IMR-90 (cell line): Measurements from ENCODE around the gene COL4A3. TPM values are rescaled to one million over a fixed set of nuclear protein-coding genes. Genes with fewer than 3 reads are reported as not detected.

Source experiments
- ATAC-seq: fragments of 200-7000 bp; cut with Tn5 transposase; 2 replicates; pipeline ENCODE4 v1.9.1; 2020; ENCODE audit warnings: low read depth, mild to moderate bottlenecking, moderate library complexity
- BruUV-seq: library from RNA; stranded (reverse); fragments of 400-500 nt; replicated peaks from 2 replicates; lab custom pipeline; 2021; lab: Mats Ljungman, UMichigan
- CTCF ChIA-PET: fragments of 300-600 bp; formaldehyde crosslinking; extraction: SDS; loops from one replicate; lab custom pipeline; 2021; ENCODE audit warnings: antibody characterized with exemption; lab: Yijun Ruan, JAX
- POLR2A ChIA-PET: fragments of 300-600 bp; sonication (Branson Sonifier 250); formaldehyde crosslinking; loops from one replicate; lab custom pipeline; 2022; ENCODE audit warnings: antibody characterized with exemption; ENCODE audit not compliant: unreplicated experiment; lab: Charles Lee
- DNase-seq: peaks from one replicate; pipeline ENCODE4 v3.0.0; 2013
- H2AFZ ChIP-seq: replicated peaks from 2 replicates; pipeline ENCODE3; 2013; ENCODE audit warnings: low read length, mild to moderate bottlenecking; ENCODE audit not compliant: poor library complexity
- H2AK5ac ChIP-seq: 2 replicates; pipeline ENCODE4 v1.6.1; 2013; ENCODE audit warnings: low read depth, low read length, inconsistent platforms
- H2AK9ac ChIP-seq: replicated peaks from 2 replicates; pipeline ENCODE3; 2013; ENCODE audit warnings: mild to moderate bottlenecking, low read depth, low read length, moderate library complexity; ENCODE audit not compliant: poor library complexity
- H2BK120ac ChIP-seq: 2 replicates; pipeline ENCODE4 v1.6.1; 2013; ENCODE audit warnings: low read depth, low read length, inconsistent platforms
- H2BK15ac ChIP-seq: 3 replicates; pipeline ENCODE4 v1.6.1; 2013; ENCODE audit warnings: low read depth, low read length, inconsistent platforms
- H2BK20ac ChIP-seq: 2 replicates; pipeline ENCODE4 v1.6.1; 2013; ENCODE audit warnings: low read depth, mild to moderate bottlenecking, inconsistent platforms, low read length, moderate library complexity
- H2BK5ac ChIP-seq: 2 replicates; pipeline ENCODE4 v1.6.1; 2013; ENCODE audit warnings: mild to moderate bottlenecking, low read depth, low read length, inconsistent platforms; ENCODE audit not compliant: poor library complexity, severe bottlenecking
- H3K14ac ChIP-seq: replicated peaks from 2 replicates; pipeline ENCODE4 v1.6.1; 2013; ENCODE audit warnings: low read depth, low read length, inconsistent platforms
- H3K18ac ChIP-seq: 2 replicates; pipeline ENCODE4 v1.6.1; 2013; ENCODE audit warnings: low read depth, low read length, control low read depth
- H3K23ac ChIP-seq: 2 replicates; pipeline ENCODE4 v1.6.1; 2013; ENCODE audit warnings: low read depth, low read length, inconsistent platforms
- H3K27ac ChIP-seq: 2 replicates; pipeline ENCODE4 v1.5.1; 2013; ENCODE audit warnings: mild to moderate bottlenecking, control low read depth, low read length; ENCODE audit not compliant: insufficient read depth
- H3K27me3 ChIP-seq: 2 replicates; pipeline ENCODE4 v1.6.1; 2013; ENCODE audit warnings: low read length; ENCODE audit not compliant: control insufficient read depth, insufficient read depth
- H3K36me3 ChIP-seq: 2 replicates; pipeline ENCODE4 v1.6.1; 2013; ENCODE audit warnings: low read length, mixed read lengths; ENCODE audit not compliant: control insufficient read depth, insufficient read depth
- H3K4ac ChIP-seq: 2 replicates; pipeline ENCODE4 v1.6.1; 2013; ENCODE audit warnings: low read depth, low read length, inconsistent platforms
- H3K4me1 ChIP-seq: 2 replicates; pipeline ENCODE4 v1.6.1; 2013; ENCODE audit warnings: low read length, mixed read lengths; ENCODE audit not compliant: control insufficient read depth, insufficient read depth
- H3K4me2 ChIP-seq: 2 replicates; pipeline ENCODE4 v1.6.1; 2013; ENCODE audit warnings: low read depth, mild to moderate bottlenecking, control low read depth, low read length, moderate library complexity
- H3K4me3 ChIP-seq: 2 replicates; pipeline ENCODE4 v1.5.1; 2013; ENCODE audit warnings: low read depth, mild to moderate bottlenecking, control low read depth, low read length, moderate library complexity; ENCODE audit not compliant: insufficient read depth
- H3K56ac ChIP-seq: 2 replicates; pipeline ENCODE4 v1.6.1; 2013; ENCODE audit warnings: low read length, inconsistent platforms; ENCODE audit not compliant: insufficient read depth; ENCODE audit errors: extremely low read depth
- H3K79me1 ChIP-seq, 2 experiments: 2 replicates each; pipeline ENCODE4 v1.6.1; 2013; ENCODE audit warnings: low read length in 2 of 2, inconsistent platforms in 1 of 2, low read depth in 1 of 2
- H3K9ac ChIP-seq: 2 replicates; pipeline ENCODE4 v1.6.1; 2013; ENCODE audit warnings: low read depth, low read length, control low read depth
- H3K9me1 ChIP-seq: 2 replicates; pipeline ENCODE4 v1.6.1; 2013; ENCODE audit warnings: low read length, inconsistent platforms; ENCODE audit not compliant: insufficient read depth
- H3K9me3 ChIP-seq: 2 replicates; pipeline ENCODE4 v1.6.1; 2013; ENCODE audit warnings: low read length; ENCODE audit not compliant: control insufficient read depth, insufficient read depth
- H4K20me1 ChIP-seq: 2 replicates; pipeline ENCODE4 v1.6.1; 2013; ENCODE audit warnings: low read length, inconsistent platforms; ENCODE audit not compliant: insufficient read depth
- H4K5ac ChIP-seq: 2 replicates; pipeline ENCODE4 v1.6.1; 2013; ENCODE audit warnings: mild to moderate bottlenecking, low read depth, low read length, control low read depth
- H4K8ac ChIP-seq, 2 experiments: 2 replicates each; pipeline ENCODE4 v1.6.1; 2013; ENCODE audit warnings: low read depth in 2 of 2, low read length in 2 of 2, control low read depth in 1 of 2, inconsistent platforms in 1 of 2
- H4K91ac ChIP-seq: 2 replicates; pipeline ENCODE4 v1.6.1; 2013; ENCODE audit warnings: low read depth, low read length, inconsistent platforms; ENCODE audit not compliant: insufficient read depth
- BHLHE40 ChIP-seq: fragments of 150-350 bp; IDR thresholded peaks from 2 replicates; pipeline ENCODE4 v1.6.1; 2016; ENCODE audit warnings: mild to moderate bottlenecking, low read depth, low read length
- CEBPB ChIP-seq: IDR thresholded peaks from 2 replicates; pipeline ENCODE4 v1.6.1; 2012; ENCODE audit warnings: low read depth, low read length, improper control_type of control experiment
- CHD1 ChIP-seq: IDR thresholded peaks from 2 replicates; pipeline ENCODE4 v1.6.1; 2012; ENCODE audit warnings: low read depth, low read length, improper control_type of control experiment
- CTCF ChIP-seq: conservative IDR thresholded peaks from 2 replicates; pipeline ENCODE4 v1.5.1; 2012; ENCODE audit warnings: mild to moderate bottlenecking, low read depth, low read length, improper control_type of control experiment
- ELK1 ChIP-seq: fragments of 150-350 bp; IDR thresholded peaks from 2 replicates; pipeline ENCODE4 v1.6.1; 2016; ENCODE audit warnings: low read depth, mild to moderate bottlenecking, low read length, moderate library complexity, borderline replicate concordance
- FOS ChIP-seq: fragments of 150-350 bp; IDR thresholded peaks from 2 replicates; pipeline ENCODE4 v1.6.1; 2016; ENCODE audit warnings: low read depth, low read length
- MAZ ChIP-seq: IDR thresholded peaks from 2 replicates; pipeline ENCODE4 v1.6.1; 2012; ENCODE audit warnings: low read depth, mild to moderate bottlenecking, low read length, improper control_type of control experiment, moderate library complexity, borderline replicate concordance
- MXI1 ChIP-seq: IDR thresholded peaks from 2 replicates; pipeline ENCODE4 v1.6.1; 2012; ENCODE audit warnings: low read depth, mild to moderate bottlenecking, low read length, moderate library complexity, borderline replicate concordance
- POLR2A ChIP-seq: IDR thresholded peaks from 2 replicates; pipeline ENCODE4 v1.6.1; 2012; ENCODE audit warnings: mild to moderate bottlenecking, low read depth, low read length
- RAD21 ChIP-seq: IDR thresholded peaks from 2 replicates; pipeline ENCODE4 v1.6.1; 2012; ENCODE audit warnings: low read length, improper control_type of control experiment
- RCOR1 ChIP-seq: IDR thresholded peaks from 2 replicates; pipeline ENCODE4 v1.6.1; 2012; ENCODE audit warnings: mild to moderate bottlenecking, low read length, improper control_type of control experiment; ENCODE audit not compliant: insufficient replicate concordance
- RFX5 ChIP-seq: IDR thresholded peaks from 2 replicates; pipeline ENCODE4 v1.8.0; 2012; ENCODE audit warnings: low read depth, mild to moderate bottlenecking, low read length, moderate library complexity
- SMC3 ChIP-seq: fragments of 150-350 bp; IDR thresholded peaks from 2 replicates; pipeline ENCODE4 v1.6.1; 2016; ENCODE audit warnings: low read depth, mild to moderate bottlenecking, antibody characterized with exemption, low read length, moderate library complexity
- USF2 ChIP-seq: fragments of 150-350 bp; IDR thresholded peaks from 2 replicates; pipeline ENCODE4 v1.6.1; 2017; ENCODE audit warnings: mild to moderate bottlenecking, antibody characterized with exemption, low read length, low read depth
- WGBS, 2 experiments: methylation state at CpG; one replicate each; pipeline versions ENCODE4 v1.1.5 to v1.1.7; 2013; ENCODE audit warnings: missing lambda C conversion rate in 2 of 2; ENCODE audit not compliant: insufficient read length in 1 of 2; ENCODE audit errors: extremely low coverage in 2 of 2; 5-methylcytosine and 5-hydroxymethylcytosine counted together
- dilution Hi-C: fragments of 300-500 bp; cut with HindIII; formaldehyde crosslinking; loops from one replicate; pipeline ENCODE4 v1.14.3; 2018; ENCODE audit warnings: low sequenced_read_pairs; ENCODE audit not compliant: unreplicated experiment
- in situ Hi-C: fragments of 300-500 bp; cut with MboI; formaldehyde crosslinking; loops from 3 replicates; pipeline ENCODE4 v1.14.3; 2019; ENCODE audit warnings: low sequenced_read_pairs, inconsistent platforms, mixed read lengths
- intact Hi-C: fragments of 100-400 bp; cut with micrococcal nuclease; formaldehyde crosslinking; loops from 2 replicates; pipeline ENCODE4 v1.10.0; 2022
- polyA plus RNA-seq, 3 experiments: library from polyadenylated mRNA; depleted of rRNA; stranded (reverse); fragments of >200 nt; gene quantifications; 2 replicates each; pipeline ENCODE4 v1.2.3, GENCODE V29; 2012; ENCODE audit warnings: low replicate concordance in 1 of 3
- total RNA-seq: library from RNA; depleted of rRNA; stranded (reverse); fragments of >200 nt; gene quantifications from 2 replicates; pipeline ENCODE4 v1.2.3, GENCODE V29; 2012

The COL4A3 gene
- total and polyA plus RNA-seq, 2 of the 4 experiments (the other 2 are of a cell fraction), result not detected

GRCh38 chr2:227248876-227249275, 84.5 kb downstream of the COL4A3 start (continued):
- no peak for TF ChIP-seq POLR2A
- no peak for TF ChIP-seq MAZ
- TF ChIP-seq RAD21, result no peak

GRCh38 chr2:227252831-227253230, 88.4 kb downstream of the COL4A3 start:
- no peak overlapping the region for H3K18ac ChIP-seq
- no peak overlapping the region for H3K23ac ChIP-seq
- no peak overlapping the region for H4K8ac ChIP-seq
- H2BK20ac ChIP-seq, result no peak overlapping the region
- dilution Hi-C loops (no loop called here), in situ Hi-C loops (no loop called here), intact Hi-C loops (no loop called here)
- H3K4me1 ChIP-seq, result no peaks in the 10 kb centered on the region
- ATAC-seq, result no peak
- H4K5ac ChIP-seq, result no peak overlapping the region
- CTCF ChIA-PET, result interaction anchor here (0.6 kb wide), 1 partner anchor 610 kb away, joined by 3 read pairs; no protein-coding TSS in a partner anchor
- H2AFZ ChIP-seq, result no peak overlapping the region
- H3K9me3 ChIP-seq, result no peaks in the 10 kb centered on the region
- no peaks in the 10 kb centered on the region for H3K9me1 ChIP-seq
- H3K4ac ChIP-seq, result no peak overlapping the region
- BruUV-seq, result no TSS peak
- no peak overlapping the region for H3K14ac ChIP-seq
- no peak overlapping the region for H3K9ac ChIP-seq
- no peak overlapping the region for H3K27ac ChIP-seq
- H3K4me2 ChIP-seq, result no peak overlapping the region
- no peak overlapping the region for H2AK5ac ChIP-seq
- no peak overlapping the region for H4K91ac ChIP-seq
- H3K79me1 ChIP-seq, result no peaks in the 10 kb centered on the region
- H2AK9ac ChIP-seq, result no peak overlapping the region
- DNase-seq, result no peak
- POLR2A ChIA-PET, result no interaction called here
- no peak overlapping the region for H3K4me3 ChIP-seq
- H4K20me1 ChIP-seq, result no peaks in the 10 kb centered on the region
- H3K56ac ChIP-seq, result no peak overlapping the region
- H2BK5ac ChIP-seq, result no peak overlapping the region
- H2BK15ac ChIP-seq, result no peak overlapping the region
- no peaks in the 10 kb centered on the region; the same call in 1 of the 2 replicates for H3K27me3 ChIP-seq
- H2BK120ac ChIP-seq, result no peak overlapping the region
- no peaks in the 10 kb centered on the region for H3K36me3 ChIP-seq
- WGBS, 2 experiments, result 40% methylated on average over 1 of the region's 2 CpGs; no CpG with 5 or more reads in 1 of the 2 experiments
- TF ChIP-seq BHLHE40 (no peak), MAZ (no peak), ELK1 (no peak), USF2 (no peak), SMC3 (no peak), RFX5 (no peak), MXI1 (no peak), RAD21 (no peak), FOS (no peak), RCOR1 (no peak), CHD1 (no peak), POLR2A (no peak), CEBPB (no peak), CTCF (no peak)
